Hepatocyte (in vitro differentiated cells): ENCODE results near the gene ZMAT5. TPM values are rescaled to one million over a fixed set of nuclear protein-coding genes. Genes with fewer than 3 reads are reported as not detected.

ENCODE experiments used
- DNase-seq: peaks from one replicate; pipeline ENCODE4 v3.0.0-alpha.2; 2016; ENCODE audit warnings: low spot score
- H2AFZ ChIP-seq: fragments of 200-600 bp; sonication (generic); 2 replicates; pipeline ENCODE4 v1.6.0; 2016; ENCODE audit warnings: antibody characterized with exemption, mild to moderate bottlenecking
- H3K27ac ChIP-seq: fragments of 200-600 bp; sonication (generic); 2 replicates; pipeline ENCODE4 v1.5.1; 2016; ENCODE audit warnings: mild to moderate bottlenecking
- H3K27me3 ChIP-seq: fragments of 200-600 bp; sonication (generic); 2 replicates; pipeline ENCODE4 v1.6.1; 2016
- H3K36me3 ChIP-seq: fragments of 200-600 bp; sonication (generic); replicated peaks from 2 replicates; pipeline ENCODE4 v1.5.1; 2016; ENCODE audit warnings: low read depth; ENCODE audit not compliant: insufficient read depth
- H3K4me1 ChIP-seq: fragments of 200-600 bp; sonication (generic); 2 replicates; pipeline ENCODE4 v1.5.1; 2016; ENCODE audit warnings: mild to moderate bottlenecking, moderate library complexity; ENCODE audit not compliant: insufficient read depth
- H3K4me2 ChIP-seq: fragments of 200-600 bp; sonication (generic); 2 replicates; pipeline ENCODE4 v1.6.0; 2016
- H3K4me3 ChIP-seq: fragments of 200-600 bp; sonication (generic); 2 replicates; pipeline ENCODE4 v1.5.1; 2016; ENCODE audit warnings: mild to moderate bottlenecking
- H3K79me2 ChIP-seq: fragments of 200-600 bp; sonication (generic); 2 replicates; pipeline ENCODE4 v1.6.0; 2017; ENCODE audit warnings: mild to moderate bottlenecking
- H3K9me2 ChIP-seq: fragments of 200-600 bp; sonication (generic); replicated peaks from 2 replicates; pipeline ENCODE4 v1.6.0; 2017; ENCODE audit warnings: mild to moderate bottlenecking; ENCODE audit not compliant: insufficient read depth
- H3K9me3 ChIP-seq: fragments of 200-600 bp; sonication (generic); 2 replicates; pipeline ENCODE4 v1.5.1; 2016; ENCODE audit warnings: low read depth, mild to moderate bottlenecking
- H4K20me1 ChIP-seq: fragments of 200-600 bp; sonication (generic); 2 replicates; pipeline ENCODE4 v1.6.0; 2016; ENCODE audit warnings: mild to moderate bottlenecking; ENCODE audit not compliant: insufficient read depth, poor library complexity, severe bottlenecking
- EZH2 ChIP-seq: fragments of 200-600 bp; sonication (generic); IDR thresholded peaks from 2 replicates; pipeline ENCODE4 v1.6.1; 2016; ENCODE audit warnings: antibody characterized with exemption, mild to moderate bottlenecking, borderline replicate concordance
- EZH2phosphoT487 ChIP-seq: fragments of 200-600 bp; sonication (generic); IDR thresholded peaks from one replicate; pipeline ENCODE4 v1.6.1; 2018; ENCODE audit warnings: antibody characterized with exemption, mild to moderate bottlenecking, low read depth, moderate library complexity; ENCODE audit not compliant: unreplicated experiment, severe bottlenecking
- WGBS: methylation state at CpG from one replicate; pipeline ENCODE4 v1.1.6; 2016; ENCODE audit warnings: low lambda C conversion rate; ENCODE audit errors: missing lambda C conversion rate; 5-methylcytosine and 5-hydroxymethylcytosine counted together
- polyA plus RNA-seq: library from polyadenylated mRNA; unstranded; fragments of >200 nt; fragmentation: Nextera tagmentation; extraction: Ambion mirVana; gene quantifications from 2 replicates; pipeline ENCODE4 v1.2.1, GENCODE V29; 2016
- small RNA-seq: library from RNA; depleted of rRNA; stranded (forward); fragments of <200 nt; gene quantifications from one replicate; pipeline ENCODE3, GENCODE V24; 2014
- total RNA-seq: library from RNA; depleted of rRNA; stranded (reverse); fragments of >200 nt; gene quantifications from 2 replicates; pipeline ENCODE4 v1.2.3, GENCODE V29; 2014
- TF ChIP-seq, protein P1 (sequence below): fragments of 200-600 bp; sonication (generic); IDR thresholded peaks from 2 replicates; pipeline ENCODE4 v1.5.1; 2016; ENCODE audit warnings: antibody characterized with exemption, mild to moderate bottlenecking; ENCODE audit not compliant: poor library complexity

Gene ZMAT5
- total and polyA plus RNA-seq, 2 experiments from 2014 or later: 18.2 to 38.5 TPM

DNA sequence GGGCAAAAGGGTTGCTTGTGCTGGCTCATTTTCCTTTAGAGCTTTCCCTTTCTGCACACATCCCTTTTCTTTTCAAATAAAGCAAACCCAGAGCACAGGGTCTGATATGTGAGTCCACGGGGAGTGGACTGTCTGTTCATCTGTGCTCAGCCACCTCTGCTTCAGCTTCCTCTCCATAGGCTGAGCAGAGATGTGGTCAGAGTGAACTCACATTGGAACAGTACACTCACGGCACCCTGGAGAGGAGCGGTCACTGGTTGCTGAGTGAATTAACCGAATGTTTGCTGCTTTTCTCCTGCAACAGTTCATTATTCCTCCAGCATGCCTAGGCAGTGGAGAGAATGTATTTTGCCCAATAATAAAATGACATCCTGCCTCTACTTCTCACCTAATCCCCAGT, 83.3 kb downstream of the ZMAT5 start:
- H3K27ac ChIP-seq: no peak overlapping the region
- H3K36me3 ChIP-seq: no peaks in the 10 kb centered on the region
- no peaks in the 10 kb centered on the region for H3K79me2 ChIP-seq
- H3K4me2 ChIP-seq: no peak overlapping the region
- no peak overlapping the region for H3K4me3 ChIP-seq
- no peak overlapping the region for H2AFZ ChIP-seq
- no peaks in the 10 kb centered on the region for H3K9me3 ChIP-seq
- DNase-seq: no peak
- TF ChIP-seq EZH2: no peak
- no peak for TF ChIP-seq EZH2phosphoT487
- TF ChIP-seq, protein P1, sequence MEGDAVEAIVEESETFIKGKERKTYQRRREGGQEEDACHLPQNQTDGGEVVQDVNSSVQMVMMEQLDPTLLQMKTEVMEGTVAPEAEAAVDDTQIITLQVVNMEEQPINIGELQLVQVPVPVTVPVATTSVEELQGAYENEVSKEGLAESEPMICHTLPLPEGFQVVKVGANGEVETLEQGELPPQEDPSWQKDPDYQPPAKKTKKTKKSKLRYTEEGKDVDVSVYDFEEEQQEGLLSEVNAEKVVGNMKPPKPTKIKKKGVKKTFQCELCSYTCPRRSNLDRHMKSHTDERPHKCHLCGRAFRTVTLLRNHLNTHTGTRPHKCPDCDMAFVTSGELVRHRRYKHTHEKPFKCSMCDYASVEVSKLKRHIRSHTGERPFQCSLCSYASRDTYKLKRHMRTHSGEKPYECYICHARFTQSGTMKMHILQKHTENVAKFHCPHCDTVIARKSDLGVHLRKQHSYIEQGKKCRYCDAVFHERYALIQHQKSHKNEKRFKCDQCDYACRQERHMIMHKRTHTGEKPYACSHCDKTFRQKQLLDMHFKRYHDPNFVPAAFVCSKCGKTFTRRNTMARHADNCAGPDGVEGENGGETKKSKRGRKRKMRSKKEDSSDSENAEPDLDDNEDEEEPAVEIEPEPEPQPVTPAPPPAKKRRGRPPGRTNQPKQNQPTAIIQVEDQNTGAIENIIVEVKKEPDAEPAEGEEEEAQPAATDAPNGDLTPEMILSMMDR: no peak
- no peaks in the 10 kb centered on the region for H3K9me2 ChIP-seq
- no peaks in the 10 kb centered on the region for H3K4me1 ChIP-seq
- no peaks in the 10 kb centered on the region for H4K20me1 ChIP-seq
- 96% methylated on average over 4 of the region's 4 CpGs for WGBS
- no peaks in the 10 kb centered on the region for H3K27me3 ChIP-seq

Small RNAs within 50 kb of the gene (small RNA-seq; reads per million reads assigned to genes)
- gene AC004882.2 (not detected), gene RF00019 (not detected)

Other genes starting within 250 kb of the ZMAT5 start
- gene THOC5, start 213.2 kb downstream of the ZMAT5 start, total RNA-seq: 26.5 and 27.7 TPM in 2 replicates
- 21.5 and 23.0 TPM in 2 replicates for gene THOC5, start 213.2 kb downstream of the ZMAT5 start, polyA plus RNA-seq
- gene NIPSNAP1, start 185.9 kb downstream of the ZMAT5 start, total RNA-seq: 160 and 165 TPM in 2 replicates
- 132 and 136 TPM in 2 replicates for gene NIPSNAP1, start 185.9 kb downstream of the ZMAT5 start, polyA plus RNA-seq
- 22.6 and 30.7 TPM in 2 replicates for gene NF2, start 163.4 kb downstream of the ZMAT5 start, total RNA-seq
- gene NF2, start 163.4 kb downstream of the ZMAT5 start, polyA plus RNA-seq: 18.5 and 21.5 TPM in 2 replicates
- 0.44 TPM in 1 of 2 replicates, not detected in the other for gene CABP7, start 47.0 kb downstream of the ZMAT5 start, total RNA-seq
- 0.13 and 0.16 TPM in 2 replicates for gene CABP7, start 47.0 kb downstream of the ZMAT5 start, polyA plus RNA-seq
- gene UQCR10, start 362 bp upstream of the ZMAT5 start, total RNA-seq: 120 and 122 TPM in 2 replicates
- gene UQCR10, start 362 bp upstream of the ZMAT5 start, polyA plus RNA-seq: 387 and 414 TPM in 2 replicates
- gene ASCC2, start 71.3 kb upstream of the ZMAT5 start, total RNA-seq: 25.9 and 26.2 TPM in 2 replicates
- gene ASCC2, start 71.3 kb upstream of the ZMAT5 start, polyA plus RNA-seq: 54.2 and 54.8 TPM in 2 replicates
- gene MTMR3, start 116.2 kb upstream of the ZMAT5 start, total RNA-seq: 33.4 and 42.7 TPM in 2 replicates
- gene MTMR3, start 116.2 kb upstream of the ZMAT5 start, polyA plus RNA-seq: 16.2 and 18.8 TPM in 2 replicates